ENCODE data around the gene CRHR2. TPM values are rescaled to one million over a fixed set of nuclear protein-coding genes. Genes with fewer than 3 reads are reported as not detected.

The CRHR2 gene
- total RNA-seq, 1 donor from 2014 or later: not detected

- DNase-seq: no peak
Measured at GRCh38 chr7:30706316-30706715, 24.1 kb upstream of the CRHR2 start.

GRCh38 chr7:30705596-30705995 lies 23.3 kb upstream of the CRHR2 start:
- no peak for DNase-seq

DNA sequence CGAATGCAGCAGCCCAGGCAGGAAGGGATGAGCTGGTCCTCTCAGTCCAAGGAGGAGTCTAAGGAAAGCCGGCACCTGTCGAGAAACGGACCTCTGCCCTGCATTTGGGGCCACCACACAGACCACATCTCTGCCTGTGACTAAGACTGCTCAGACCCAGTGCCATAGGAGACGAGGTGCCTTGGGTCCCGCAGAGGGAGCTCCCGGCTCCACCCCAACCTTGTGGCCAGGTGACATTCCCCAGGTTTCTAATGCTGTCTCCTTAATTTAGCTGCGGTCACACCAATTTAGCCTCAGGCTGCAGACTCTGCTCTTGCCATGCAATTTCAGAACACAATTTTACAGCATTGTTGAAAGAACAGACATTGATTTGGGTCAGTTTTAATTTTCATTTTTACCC lies 22.8 kb upstream of the CRHR2 start:
- no peak for DNase-seq

- DNase-seq: no peak
Measured at GRCh38 chr7:30703756-30704155, 21.5 kb upstream of the CRHR2 start.

DNA sequence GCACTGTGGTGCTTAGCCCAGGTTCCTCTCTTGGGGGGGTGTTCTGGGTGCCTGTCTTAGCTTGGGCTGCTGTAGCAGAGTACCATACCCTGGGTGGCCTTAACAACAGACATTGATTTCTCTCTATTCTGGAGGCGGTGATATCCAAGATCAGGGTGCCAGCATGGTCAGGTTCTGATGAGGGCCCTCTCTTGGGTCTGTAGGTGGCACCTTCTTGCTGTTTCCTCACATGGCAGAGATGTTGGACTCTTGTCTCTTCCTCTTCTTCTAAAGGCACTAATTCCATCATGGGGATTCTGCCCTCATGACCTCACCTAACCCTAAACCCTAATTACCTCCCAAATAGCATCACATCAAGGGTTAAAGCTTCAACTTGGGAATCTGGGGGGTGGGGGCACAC lies 19.9 kb upstream of the CRHR2 start:
- DNase-seq: no peak

- no peak for DNase-seq
Measured at GRCh38 chr7:30700941-30701340, 18.7 kb upstream of the CRHR2 start.

DNA sequence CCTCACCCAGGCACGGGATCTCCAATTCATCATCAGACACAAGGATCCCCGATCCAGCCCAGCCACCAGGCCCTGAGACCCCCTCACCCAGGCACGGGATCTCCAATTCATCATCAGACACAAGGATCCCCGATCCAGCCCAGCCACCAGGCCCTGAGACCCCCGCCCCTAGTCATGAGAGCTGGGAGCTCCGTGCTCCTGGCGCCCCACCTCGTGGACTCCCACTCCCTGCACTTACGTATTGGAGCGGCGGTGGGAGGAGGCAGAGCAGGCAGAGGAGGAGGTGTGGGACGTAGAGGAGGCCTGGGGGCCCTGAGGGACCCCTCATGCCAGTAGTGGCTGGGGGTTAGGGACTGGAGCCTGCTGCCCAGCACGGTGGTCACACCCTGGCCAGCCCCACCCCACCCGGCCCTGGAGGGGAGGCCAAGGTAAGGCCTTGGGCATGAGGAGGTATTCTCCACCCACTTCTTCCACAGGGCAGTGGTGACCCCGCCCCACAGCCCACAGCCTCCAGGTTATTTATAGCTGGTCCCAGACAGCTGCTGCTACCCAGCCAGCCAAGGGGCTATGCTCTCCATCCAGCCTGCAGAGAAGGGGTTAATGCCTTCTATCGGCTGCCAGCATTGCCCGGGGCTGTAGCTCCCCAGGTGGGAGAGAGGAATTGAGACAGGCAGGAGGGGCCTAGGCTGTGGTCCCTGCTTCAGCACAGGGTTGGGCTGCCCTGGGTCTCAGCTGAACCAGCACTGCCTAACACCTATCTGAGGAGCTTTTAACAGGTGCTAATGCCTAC lies 17.6 kb upstream of the CRHR2 start:
- DNase-seq: no peak

DNA sequence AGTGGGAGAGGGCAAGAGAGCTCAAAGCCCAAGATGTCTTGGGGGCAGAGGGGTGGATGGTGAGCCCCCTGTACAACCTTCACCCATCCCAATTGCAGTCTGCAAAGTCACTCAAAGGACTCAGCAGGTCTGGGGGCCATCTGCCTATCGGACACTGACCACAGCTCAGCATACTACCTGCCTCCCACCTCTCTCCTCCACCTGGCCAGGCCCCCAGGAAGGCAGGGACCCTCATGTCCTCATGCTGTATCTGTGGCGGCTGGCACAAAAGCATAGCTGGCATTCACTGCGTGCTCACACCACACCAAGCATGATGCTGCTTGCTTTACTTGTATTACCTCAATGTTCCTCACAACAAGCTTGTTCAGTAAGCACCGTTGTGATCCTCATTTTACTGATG lies 16.2 kb upstream of the CRHR2 start:
- DNase-seq: no peak

DNA sequence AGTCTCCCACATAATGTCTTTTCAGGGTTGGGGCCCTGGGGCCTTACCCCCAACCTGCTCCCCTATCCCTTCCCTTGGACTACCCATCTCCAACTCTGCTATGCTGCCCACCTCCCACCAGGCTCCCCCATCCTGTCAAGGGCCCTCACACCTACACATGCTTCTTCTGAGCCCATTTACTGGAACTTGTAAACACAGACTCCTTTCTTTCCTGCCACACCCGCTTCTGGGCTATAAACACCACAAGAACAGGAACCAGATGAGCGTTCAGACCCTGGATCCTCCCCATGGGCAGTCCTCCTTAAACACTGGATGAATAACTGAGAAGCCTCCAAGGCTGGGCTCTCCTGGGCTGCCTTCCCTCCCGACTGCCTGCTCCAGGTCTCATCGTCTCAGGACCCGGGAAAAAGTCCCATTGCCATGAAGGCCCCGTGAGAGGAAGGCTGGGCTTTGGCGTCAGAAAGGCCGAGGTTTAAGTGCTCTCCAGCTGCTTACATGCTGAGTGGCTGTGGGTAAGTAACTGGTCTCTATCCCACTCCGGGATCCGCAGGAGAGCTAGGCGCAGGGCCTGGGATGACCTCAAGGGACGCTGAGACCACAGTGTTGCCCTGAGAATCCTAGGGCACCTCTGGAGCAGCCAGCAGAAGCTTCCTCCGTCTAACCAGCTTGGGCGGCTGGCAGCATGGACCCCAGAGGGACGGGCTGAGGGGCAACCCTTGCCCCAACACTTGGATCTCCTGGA lies 15.6 kb upstream of the CRHR2 start:
- DNase-seq: no peak

- DNase-seq: no peak
Measured at GRCh38 chr7:30694774-30695721, 12.8 kb upstream of the CRHR2 start.

- no peak for DNase-seq
Measured at GRCh38 chr7:30694218-30694745, 12.0 kb upstream of the CRHR2 start.

- DNase-seq: no peak
Measured at GRCh38 chr7:30692882-30693281, 10.6 kb upstream of the CRHR2 start.

GRCh38 chr7:30692438-30692837 lies 10.2 kb upstream of the CRHR2 start:
- DNase-seq: no peak

- DNase-seq: no peak
Measured at GRCh38 chr7:30690011-30690410, 7.8 kb upstream of the CRHR2 start.

DNA sequence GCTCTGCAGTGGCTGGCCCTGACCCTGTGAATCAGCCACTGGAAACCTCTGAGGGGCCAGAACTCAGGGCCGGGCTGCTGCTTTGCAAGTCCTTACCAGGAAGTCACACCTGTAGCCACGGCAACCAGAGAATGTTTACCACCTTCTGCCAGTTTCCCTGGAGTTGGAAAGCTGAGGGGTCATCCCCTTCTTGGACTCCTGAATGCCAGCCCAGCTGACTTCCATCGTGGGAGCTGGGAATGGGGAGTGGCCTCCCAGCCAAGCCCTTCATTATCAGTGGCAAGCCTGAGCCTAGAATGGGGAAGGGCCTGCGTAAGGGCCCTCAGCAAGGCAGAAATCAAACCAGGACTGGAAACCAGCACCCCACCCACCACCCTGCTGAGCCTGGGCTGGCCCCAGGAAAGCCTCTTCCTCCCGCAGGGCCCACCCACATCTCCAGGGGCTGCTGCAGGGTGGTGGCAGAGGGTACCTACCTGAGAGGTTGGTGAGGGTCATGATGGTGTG lies 6.5 kb upstream of the CRHR2 start:
- DNase-seq: no peak

DNA sequence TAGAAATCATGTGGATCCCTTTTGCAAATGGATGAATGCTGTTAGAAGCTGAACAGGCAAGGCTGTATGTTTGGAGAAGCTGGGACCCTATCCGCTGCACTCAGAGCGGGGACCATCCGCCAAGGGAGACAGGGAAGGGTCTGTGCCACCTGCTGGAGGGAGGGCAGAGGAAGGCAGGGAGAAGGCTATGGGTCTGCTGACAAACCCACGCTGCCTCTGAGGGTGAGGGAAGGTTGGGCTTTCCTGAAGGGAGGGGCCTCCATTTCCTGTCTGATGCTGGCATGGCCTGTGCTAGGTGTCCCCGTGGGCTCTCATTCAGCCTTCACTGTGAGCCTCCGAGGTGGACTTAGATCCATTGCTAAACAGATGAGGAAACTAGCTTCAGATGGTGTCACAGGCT lies 5.3 kb upstream of the CRHR2 start:
- DNase-seq: no peak

- DNase-seq: no peak
Measured at GRCh38 chr7:30684351-30684750, 2.1 kb upstream of the CRHR2 start.

DNA sequence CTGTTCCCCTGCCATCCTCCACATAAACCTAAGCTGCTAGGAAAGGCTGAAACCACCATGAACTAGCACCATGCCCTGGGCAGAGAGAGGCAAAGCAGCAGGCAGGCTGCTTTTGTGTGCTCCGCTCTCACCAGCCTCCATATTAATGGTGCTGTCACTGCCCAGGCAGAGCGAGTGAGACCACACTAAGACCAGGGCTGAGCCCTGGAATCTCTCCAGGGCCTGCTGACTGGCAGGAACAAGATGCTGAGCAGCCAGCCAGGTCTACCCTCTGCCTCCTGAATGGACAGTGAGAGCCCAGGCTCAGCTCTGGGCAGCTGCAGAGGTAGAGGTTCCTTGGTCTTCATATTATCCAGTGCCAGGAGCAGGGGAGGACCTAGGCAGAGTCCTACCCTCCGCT lies 1.6 kb upstream of the CRHR2 start:
- DNase-seq: no peak

DNA sequence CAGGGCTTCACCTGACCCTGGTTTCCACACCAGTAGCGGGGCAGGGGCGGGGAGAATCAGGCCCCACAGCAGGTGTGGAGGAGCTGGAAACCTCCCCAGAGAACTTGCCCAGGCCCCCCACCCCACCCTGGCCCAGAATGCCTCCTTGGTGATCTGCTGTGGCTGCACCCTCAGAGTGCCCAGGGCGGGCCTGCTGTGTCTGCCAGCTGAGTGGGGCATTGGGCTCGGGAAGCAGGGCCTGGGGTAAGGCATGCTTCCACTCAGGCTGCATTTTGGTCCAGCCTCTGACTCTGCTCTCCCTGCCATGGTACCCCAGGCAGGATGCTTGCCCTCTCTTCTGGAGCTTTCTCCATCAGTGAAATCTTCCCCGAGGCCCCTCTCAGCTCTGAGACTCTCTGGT lies 1.1 kb upstream of the CRHR2 start:
- DNase-seq: no peak

DNA sequence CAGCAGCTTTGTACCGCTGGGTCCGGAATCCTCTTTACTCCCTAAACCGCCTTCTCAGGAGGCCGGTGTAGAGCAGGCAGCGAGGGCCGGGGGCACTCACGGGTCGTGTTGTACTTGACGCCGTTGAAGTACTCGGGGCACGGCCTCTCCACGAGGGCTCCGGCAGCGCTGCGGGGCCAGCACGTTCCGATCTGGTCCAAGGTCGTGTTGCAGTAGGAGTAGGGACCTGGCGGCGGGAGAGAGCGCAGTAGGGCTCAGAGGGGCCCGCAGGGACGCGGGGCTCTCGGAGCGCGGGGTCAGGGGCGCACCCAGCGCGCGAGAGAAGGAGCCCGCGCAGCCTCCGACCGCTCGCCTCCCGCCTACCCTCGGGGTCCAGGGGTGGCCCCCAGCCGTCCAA lies 443 bp downstream of the CRHR2 start:
- DNase-seq: no peak

GRCh38 chr7:30681331-30681797 lies 892 bp downstream of the CRHR2 start:
- no peak for DNase-seq

- no peak for DNase-seq
Measured at GRCh38 chr7:30679664-30680063, 2.6 kb downstream of the CRHR2 start.

- no peak for DNase-seq
Measured at GRCh38 chr7:30678805-30679204, 3.5 kb downstream of the CRHR2 start.

Measured in dermis blood vessel endothelial cell (primary cell).